Natural killer cell treated with Interleukin-12 subunit alpha and Interleukin-12 subunit beta and Interleukin-15 and Interleukin-18, amount 100 ng/mL, for 72 hours (primary cell): ENCODE data around the gene NAV2. TPM values are rescaled to one million over a fixed set of nuclear protein-coding genes. Genes with fewer than 3 reads are reported as not detected.

Experiments
- ATAC-seq, 2 donors: fragments of 150-1000 bp; cut with Tn5 transposase in 1 of 2; sonication (Bioruptor Pico), chemical (Tn5 transposase) in 1 of 2; 2 replicates each; pipeline ENCODE4 v1.10.0; 2021
- DNase-seq: peaks from one replicate; pipeline ENCODE4 v3.0.0; 2022; ENCODE audit warnings: low spot score
- H3K27ac Mint-ChIP-seq, 2 donors: 1 replicate in 1 of 2; 2 replicates in 1 of 2; pipeline ENCODE4 v1.8.0; 2022; ENCODE audit warnings: mixed read lengths in 2 of 2, mild to moderate bottlenecking in 1 of 2, moderate library complexity in 1 of 2
- H3K27me3 Mint-ChIP-seq, 2 donors: 1 replicate in 1 of 2; 2 replicates in 1 of 2; pipeline ENCODE4 v1.8.0; 2022; ENCODE audit warnings: mixed read lengths in 2 of 2
- H3K36me3 Mint-ChIP-seq: one replicate; pipeline ENCODE4 v1.8.0; 2022; ENCODE audit warnings: mixed read lengths
- H3K4me1 Mint-ChIP-seq, 2 donors: 1 replicate in 1 of 2; 2 replicates in 1 of 2; pipeline ENCODE4 v1.8.0; 2022; ENCODE audit warnings: low read depth in 2 of 2, mixed read lengths in 2 of 2, mild to moderate bottlenecking in 1 of 2
- H3K4me3 Mint-ChIP-seq: one replicate; pipeline ENCODE4 v1.8.0; 2022; ENCODE audit warnings: mixed read lengths
- H3K9me3 Mint-ChIP-seq: 2 replicates; pipeline ENCODE4 v1.8.0; 2022; ENCODE audit warnings: mixed read lengths
- total RNA-seq, 2 donors: library from RNA; stranded (reverse); gene quantifications; one replicate each; pipeline ENCODE4 v1.2.3, GENCODE V29; 2022

NAV2 gene
- total RNA-seq, 2 donors from 2014 or later = 0.31 to 0.67 TPM

- no peak for DNase-seq
- H3K27ac Mint-ChIP-seq = no peak overlapping the region
- peaks cover 21 to 28% of the 10 kb centered on the region in 2 donors for H3K27me3 Mint-ChIP-seq
- peak in 1 of 2 donors; percentile 15 for ATAC-seq
- no peaks in the 10 kb centered on the region for H3K36me3 Mint-ChIP-seq
- H3K9me3 Mint-ChIP-seq = no peaks in the 10 kb centered on the region
- H3K4me1 Mint-ChIP-seq = no peaks in the 10 kb centered on the region
- H3K4me3 Mint-ChIP-seq = no peak overlapping the region
Observed at GRCh38 chr11:19790831-19791552, 78.4 kb downstream of the NAV2 start.

- no peak for DNase-seq
- H3K27me3 Mint-ChIP-seq = peaks cover 21 to 34% of the 10 kb centered on the region in 2 donors
- no peak for ATAC-seq
- no peaks in the 10 kb centered on the region for H3K9me3 Mint-ChIP-seq
- H3K4me1 Mint-ChIP-seq = no peaks in the 10 kb centered on the region
- no peaks in the 10 kb centered on the region for H3K36me3 Mint-ChIP-seq
- no peak overlapping the region for H3K27ac Mint-ChIP-seq
- no peak overlapping the region for H3K4me3 Mint-ChIP-seq
Observed at GRCh38 chr11:19792510-19792909, 79.9 kb downstream of the NAV2 start.

- ATAC-seq (no peak), DNase-seq (no peak)
- Mint-ChIP-seq H3K9me3 (no peaks in the 10 kb centered on the region), H3K4me3 (no peak overlapping the region), H3K36me3 (no peaks in the 10 kb centered on the region), H3K27me3 (peaks cover 15 to 28% of the 10 kb centered on the region in 2 donors), H3K4me1 (no peaks in the 10 kb centered on the region), H3K27ac (no peak overlapping the region)
Observed at GRCh38 chr11:19793326-19793725, 80.7 kb downstream of the NAV2 start.

- ATAC-seq = no peak
- no peaks in the 10 kb centered on the region for H3K9me3 Mint-ChIP-seq
- peaks cover 9 to 25% of the 10 kb centered on the region in 2 donors for H3K27me3 Mint-ChIP-seq
- H3K27ac Mint-ChIP-seq = no peak overlapping the region
- H3K36me3 Mint-ChIP-seq = no peaks in the 10 kb centered on the region
- no peak for DNase-seq
- H3K4me3 Mint-ChIP-seq = no peak overlapping the region
- no peaks in the 10 kb centered on the region for H3K4me1 Mint-ChIP-seq
Observed at GRCh38 chr11:19794161-19794560, 81.5 kb downstream of the NAV2 start.

GRCh38 chr11:19795082-19795481, 82.4 kb downstream of the NAV2 start:
- H3K27me3 Mint-ChIP-seq = peaks cover 6 to 28% of the 10 kb centered on the region in 2 donors
- H3K36me3 Mint-ChIP-seq = no peaks in the 10 kb centered on the region
- no peak overlapping the region for H3K27ac Mint-ChIP-seq
- ATAC-seq = no peak
- no peaks in the 10 kb centered on the region for H3K9me3 Mint-ChIP-seq
- DNase-seq = no peak
- no peak overlapping the region for H3K4me3 Mint-ChIP-seq
- H3K4me1 Mint-ChIP-seq = no peaks in the 10 kb centered on the region

- Mint-ChIP-seq H3K27me3 (peaks cover 14 to 29% of the 10 kb centered on the region in 2 donors), H3K9me3 (no peaks in the 10 kb centered on the region), H3K27ac (no peak overlapping the region), H3K4me1 (no peaks in the 10 kb centered on the region), H3K36me3 (no peaks in the 10 kb centered on the region), H3K4me3 (no peak overlapping the region)
- DNase-seq (no peak), ATAC-seq (no peak)
Observed at GRCh38 chr11:19800162-19800561, 87.5 kb downstream of the NAV2 start.

- Mint-ChIP-seq H3K4me3 (no peak overlapping the region), H3K9me3 (no peaks in the 10 kb centered on the region), H3K27ac (no peak overlapping the region), H3K4me1 (no peaks in the 10 kb centered on the region), H3K36me3 (no peaks in the 10 kb centered on the region), H3K27me3 (peaks cover 14 to 34% of the 10 kb centered on the region in 2 donors)
- ATAC-seq (no peak), DNase-seq (no peak)
Observed at GRCh38 chr11:19800714-19801519, 88.3 kb downstream of the NAV2 start.

GRCh38 chr11:19802773-19803293, 90.2 kb downstream of the NAV2 start:
- Mint-ChIP-seq H3K27me3 (peaks cover 8 to 25% of the 10 kb centered on the region in 2 donors), H3K27ac (no peak overlapping the region)

GRCh38 chr11:19803506-19803998, 90.9 kb downstream of the NAV2 start:
- H3K36me3 Mint-ChIP-seq = no peaks in the 10 kb centered on the region
- no peak overlapping the region for H3K27ac Mint-ChIP-seq
- H3K4me3 Mint-ChIP-seq = no peak overlapping the region
- H3K9me3 Mint-ChIP-seq = no peaks in the 10 kb centered on the region
- ATAC-seq (no peak), DNase-seq (no peak)
- H3K27me3 Mint-ChIP-seq = peaks cover 8 to 25% of the 10 kb centered on the region in 2 donors
- no peaks in the 10 kb centered on the region for H3K4me1 Mint-ChIP-seq

More at GRCh38 chr11:19802773-19803293, 90.2 kb downstream of the NAV2 start:
- no peaks in the 10 kb centered on the region for H3K4me1 Mint-ChIP-seq
- H3K9me3 Mint-ChIP-seq = no peaks in the 10 kb centered on the region
- DNase-seq (no peak), ATAC-seq (no peak)
- H3K4me3 Mint-ChIP-seq = no peak overlapping the region
- H3K36me3 Mint-ChIP-seq = no peaks in the 10 kb centered on the region

- no peak for ATAC-seq
- H3K27me3 Mint-ChIP-seq = peaks cover 13 to 27% of the 10 kb centered on the region in 2 donors
- no peaks in the 10 kb centered on the region for H3K9me3 Mint-ChIP-seq
- no peaks in the 10 kb centered on the region for H3K36me3 Mint-ChIP-seq
- H3K4me3 Mint-ChIP-seq = no peak overlapping the region
- no peaks in the 10 kb centered on the region for H3K4me1 Mint-ChIP-seq
- no peak for DNase-seq
- H3K27ac Mint-ChIP-seq = no peak overlapping the region
Observed at GRCh38 chr11:19805376-19805775, 92.7 kb downstream of the NAV2 start.

GRCh38 chr11:19805827-19806226, 93.2 kb downstream of the NAV2 start:
- Mint-ChIP-seq H3K4me3 (no peak overlapping the region), H3K9me3 (no peaks in the 10 kb centered on the region), H3K27me3 (peaks cover 13 to 31% of the 10 kb centered on the region in 2 donors), H3K36me3 (no peaks in the 10 kb centered on the region), H3K27ac (no peak overlapping the region), H3K4me1 (no peaks in the 10 kb centered on the region)
- ATAC-seq (no peak), DNase-seq (no peak)

GRCh38 chr11:19806251-19806650, 93.6 kb downstream of the NAV2 start:
- H3K4me1 Mint-ChIP-seq = no peaks in the 10 kb centered on the region
- no peaks in the 10 kb centered on the region for H3K36me3 Mint-ChIP-seq
- peaks cover 13 to 34% of the 10 kb centered on the region in 2 donors for H3K27me3 Mint-ChIP-seq
- DNase-seq (no peak), ATAC-seq (no peak)
- H3K27ac Mint-ChIP-seq = no peak overlapping the region
- no peak overlapping the region for H3K4me3 Mint-ChIP-seq
- H3K9me3 Mint-ChIP-seq = no peaks in the 10 kb centered on the region

GRCh38 chr11:19808076-19808911, 95.7 kb downstream of the NAV2 start:
- no peaks in the 10 kb centered on the region for H3K36me3 Mint-ChIP-seq
- no peak for DNase-seq
- peaks cover 15 to 34% of the 10 kb centered on the region in 2 donors for H3K27me3 Mint-ChIP-seq
- H3K9me3 Mint-ChIP-seq = no peaks in the 10 kb centered on the region
- no peak overlapping the region for H3K27ac Mint-ChIP-seq
- peaks cover 0 to 2% of the 10 kb centered on the region in 2 donors for H3K4me1 Mint-ChIP-seq
- ATAC-seq = no peak
- H3K4me3 Mint-ChIP-seq = no peak overlapping the region
